Neuron (in vitro differentiated cells): ENCODE results near the gene SH3PXD2B.

Experiments
- H2AFZ ChIP-seq: one replicate; pipeline ENCODE4 v1.6.1; 2013; ENCODE audit warnings: low read depth, mild to moderate bottlenecking, inconsistent platforms, low read length, moderate library complexity
- H3K27me3 ChIP-seq: one replicate; pipeline ENCODE4 v1.6.1; 2013; ENCODE audit warnings: low read length; ENCODE audit not compliant: insufficient read depth
- H3K36me3 ChIP-seq: one replicate; pipeline ENCODE4 v1.6.1; 2013; ENCODE audit warnings: low read length; ENCODE audit not compliant: insufficient read depth
- H3K4me1 ChIP-seq: one replicate; pipeline ENCODE4 v1.6.1; 2013; ENCODE audit warnings: low read length; ENCODE audit not compliant: insufficient read depth
- H3K4me3 ChIP-seq: 2 replicates; pipeline ENCODE4 v1.5.1; 2013; ENCODE audit warnings: mild to moderate bottlenecking, low read length, moderate library complexity
- H3K9me3 ChIP-seq: one replicate; pipeline ENCODE4 v1.6.1; 2013; ENCODE audit warnings: low read length

Gene SH3PXD2B

DNA sequence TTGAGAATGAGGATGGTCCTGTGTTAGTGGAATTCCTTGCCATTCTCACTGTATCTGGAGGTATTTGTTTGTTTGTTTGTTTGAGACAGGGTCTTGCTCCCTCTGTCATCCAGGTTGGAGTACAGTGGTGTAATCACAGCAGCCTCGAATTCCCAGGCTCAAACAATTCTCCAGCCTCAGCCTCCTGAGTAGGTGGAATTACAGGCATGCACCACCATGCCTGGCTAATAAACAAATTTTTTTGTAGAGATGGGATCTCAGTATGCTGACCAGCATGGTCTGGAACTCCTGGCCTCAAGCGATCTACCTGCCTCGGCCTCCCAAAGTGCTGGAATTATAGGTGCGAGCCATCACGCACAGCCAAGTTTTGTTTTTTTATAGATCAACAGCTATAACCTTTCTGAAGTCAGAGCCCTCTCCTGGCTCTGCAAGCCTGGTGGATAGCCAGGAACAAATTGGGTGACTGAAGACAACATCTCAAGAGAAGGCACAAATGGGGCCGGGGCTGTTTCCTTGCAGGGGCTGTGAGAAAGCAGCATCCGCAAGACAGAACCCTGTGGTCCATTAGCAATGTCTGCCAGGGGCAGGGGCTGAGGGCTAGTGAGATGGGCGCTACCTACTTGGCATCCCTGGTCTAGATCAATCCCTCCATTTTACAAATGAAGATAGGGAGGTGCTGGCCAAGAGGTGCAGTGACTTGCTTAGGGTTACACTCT, 18.8 kb downstream of the SH3PXD2B start:
- no peak overlapping the region for H3K4me3 ChIP-seq
- peaks cover 11% of the 10 kb centered on the region for H3K36me3 ChIP-seq
- no peaks in the 10 kb centered on the region for H3K27me3 ChIP-seq
- no peaks in the 10 kb centered on the region for H3K9me3 ChIP-seq
- H2AFZ ChIP-seq: no peak overlapping the region
- H3K4me1 ChIP-seq: peaks cover 15% of the 10 kb centered on the region

DNA sequence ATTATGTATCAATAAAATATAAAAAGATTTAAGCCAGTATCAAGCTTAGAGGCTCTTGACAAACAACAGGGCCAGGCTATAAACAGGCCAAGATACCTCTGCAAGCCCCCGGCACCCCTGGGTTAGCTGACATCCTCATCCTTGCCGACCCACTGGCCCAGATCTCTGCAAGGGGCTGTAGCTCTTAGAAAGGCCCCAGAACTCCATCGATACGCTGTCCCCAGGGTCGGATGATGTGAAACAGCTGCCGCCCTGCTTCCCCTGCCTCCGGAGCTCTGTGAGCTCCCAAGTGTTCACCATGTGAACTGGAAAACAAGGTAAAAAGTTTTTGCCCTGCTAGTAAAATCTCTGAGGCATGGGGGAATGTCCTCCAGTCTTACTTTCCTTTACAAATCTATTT, 20.1 kb downstream of the SH3PXD2B start:
- H2AFZ ChIP-seq: no peak overlapping the region
- peaks cover 11% of the 10 kb centered on the region for H3K36me3 ChIP-seq
- no peak overlapping the region for H3K4me3 ChIP-seq
- H3K27me3 ChIP-seq: no peaks in the 10 kb centered on the region
- H3K4me1 ChIP-seq: peaks cover 17% of the 10 kb centered on the region
- no peaks in the 10 kb centered on the region for H3K9me3 ChIP-seq

DNA sequence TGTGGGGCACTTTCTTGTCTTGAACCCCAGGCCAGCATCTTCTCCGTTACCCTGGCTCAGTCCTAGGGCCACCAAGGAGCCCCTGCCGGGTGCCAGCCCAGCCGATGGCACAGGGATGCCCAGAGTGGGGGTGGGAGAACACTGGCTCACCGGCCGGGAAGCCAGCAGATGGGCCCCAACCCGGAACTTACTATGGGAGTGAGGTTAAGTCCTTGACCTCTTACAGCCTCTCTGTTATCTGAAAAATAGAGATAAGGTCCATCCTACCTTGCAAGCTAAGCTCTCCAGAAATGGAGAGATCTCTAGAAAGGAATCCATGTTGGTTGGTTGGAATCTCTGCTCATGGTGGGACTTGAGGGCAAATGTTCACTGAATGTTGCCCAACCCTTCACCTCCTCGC, 20.8 kb downstream of the SH3PXD2B start:
- Histone ChIP-seq H2AFZ (no peak overlapping the region), H3K4me1 (peaks cover 14% of the 10 kb centered on the region), H3K27me3 (no peaks in the 10 kb centered on the region), H3K36me3 (peaks cover 11% of the 10 kb centered on the region), H3K9me3 (no peaks in the 10 kb centered on the region), H3K4me3 (no peak overlapping the region)

DNA sequence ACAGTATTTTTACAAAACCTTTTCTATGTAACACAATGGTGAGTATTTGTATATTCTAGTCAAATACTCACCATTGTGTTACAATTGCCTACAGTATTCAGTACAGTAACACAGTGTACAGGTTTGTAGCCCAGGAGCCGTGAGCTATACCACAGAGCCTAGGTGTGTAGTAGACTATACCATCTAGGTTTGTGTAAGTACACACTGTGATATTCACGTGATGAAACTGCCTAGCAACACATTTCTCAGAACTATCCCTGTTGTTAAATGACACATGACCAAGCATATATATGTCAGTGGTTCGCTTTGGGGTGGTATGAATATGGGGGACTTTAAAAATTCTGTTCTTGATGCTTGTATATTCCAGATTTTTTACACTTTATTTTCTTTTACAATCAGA, 21.3 kb downstream of the SH3PXD2B start:
- no peaks in the 10 kb centered on the region for H3K27me3 ChIP-seq
- H3K4me3 ChIP-seq: no peak overlapping the region
- H2AFZ ChIP-seq: no peak overlapping the region
- H3K9me3 ChIP-seq: no peaks in the 10 kb centered on the region
- peaks cover 13% of the 10 kb centered on the region for H3K36me3 ChIP-seq
- H3K4me1 ChIP-seq: peaks cover 9% of the 10 kb centered on the region

DNA sequence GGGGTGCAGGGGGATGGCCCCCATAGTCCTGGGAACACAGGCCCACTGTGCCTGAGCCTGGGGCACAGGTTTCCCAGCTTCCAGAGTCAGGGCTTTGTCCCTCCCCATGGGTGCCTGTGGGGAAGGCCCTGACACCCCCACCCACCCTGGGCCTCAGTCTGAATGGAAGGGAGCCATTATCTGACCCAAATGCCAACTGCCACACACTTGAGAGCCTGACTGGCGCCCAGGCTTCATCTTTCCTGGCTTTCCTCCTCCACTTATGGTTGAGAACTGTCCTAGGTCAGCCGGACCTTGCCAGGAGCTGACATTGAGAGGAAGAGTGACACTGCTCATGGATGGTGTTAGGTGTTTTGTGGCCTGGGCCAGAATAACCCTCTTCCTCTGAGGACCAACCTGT, 24.0 kb downstream of the SH3PXD2B start:
- H2AFZ ChIP-seq: no peak overlapping the region
- peaks cover 6% of the 10 kb centered on the region for H3K4me1 ChIP-seq
- peaks cover 18% of the 10 kb centered on the region for H3K36me3 ChIP-seq

DNA sequence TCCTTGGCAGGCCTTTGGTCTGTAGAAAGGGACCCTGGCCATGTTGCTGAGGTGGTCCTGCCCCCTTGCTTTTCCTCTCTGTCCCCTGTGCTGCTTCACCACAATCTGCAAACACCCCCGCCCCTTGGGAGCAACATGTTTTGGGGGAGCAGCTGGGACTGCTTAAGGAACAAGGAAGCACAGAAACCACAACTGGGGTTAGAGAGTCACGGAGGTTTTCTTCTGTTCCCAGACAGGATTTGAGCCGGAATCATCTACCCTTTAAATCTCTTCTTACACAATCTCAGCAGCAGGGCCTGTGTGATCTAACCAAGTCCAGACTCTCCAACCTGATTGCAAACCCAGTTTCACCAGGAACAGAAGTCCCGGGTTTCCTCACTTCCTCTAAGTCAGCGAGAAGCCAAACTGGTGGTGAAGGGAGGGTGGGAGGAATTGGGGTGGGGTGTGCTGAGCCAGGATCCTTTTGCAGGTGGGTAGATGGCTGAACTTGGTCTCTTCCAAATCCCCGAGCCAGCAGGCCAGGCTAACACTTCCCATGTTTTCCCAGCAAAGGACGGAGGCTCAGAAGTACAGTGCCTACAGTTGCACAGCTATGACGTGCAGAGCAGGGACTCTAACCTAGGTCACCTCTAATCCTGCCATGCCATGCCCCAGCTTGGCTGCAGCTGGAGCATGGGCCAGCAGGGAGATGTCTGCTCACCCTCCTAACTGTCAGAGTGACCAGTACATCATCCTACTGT, 25.0 kb downstream of the SH3PXD2B start:
- H2AFZ ChIP-seq: no peak overlapping the region
- H3K9me3 ChIP-seq: no peaks in the 10 kb centered on the region
- no peak overlapping the region for H3K4me3 ChIP-seq
- H3K27me3 ChIP-seq: no peaks in the 10 kb centered on the region
- H3K4me1 ChIP-seq: peaks cover 6% of the 10 kb centered on the region
- peaks cover 18% of the 10 kb centered on the region for H3K36me3 ChIP-seq

More for the DNA sequence above, 24.0 kb downstream of the SH3PXD2B start:
- Histone ChIP-seq H3K27me3 (no peaks in the 10 kb centered on the region), H3K9me3 (no peaks in the 10 kb centered on the region), H3K4me3 (no peak overlapping the region)

DNA sequence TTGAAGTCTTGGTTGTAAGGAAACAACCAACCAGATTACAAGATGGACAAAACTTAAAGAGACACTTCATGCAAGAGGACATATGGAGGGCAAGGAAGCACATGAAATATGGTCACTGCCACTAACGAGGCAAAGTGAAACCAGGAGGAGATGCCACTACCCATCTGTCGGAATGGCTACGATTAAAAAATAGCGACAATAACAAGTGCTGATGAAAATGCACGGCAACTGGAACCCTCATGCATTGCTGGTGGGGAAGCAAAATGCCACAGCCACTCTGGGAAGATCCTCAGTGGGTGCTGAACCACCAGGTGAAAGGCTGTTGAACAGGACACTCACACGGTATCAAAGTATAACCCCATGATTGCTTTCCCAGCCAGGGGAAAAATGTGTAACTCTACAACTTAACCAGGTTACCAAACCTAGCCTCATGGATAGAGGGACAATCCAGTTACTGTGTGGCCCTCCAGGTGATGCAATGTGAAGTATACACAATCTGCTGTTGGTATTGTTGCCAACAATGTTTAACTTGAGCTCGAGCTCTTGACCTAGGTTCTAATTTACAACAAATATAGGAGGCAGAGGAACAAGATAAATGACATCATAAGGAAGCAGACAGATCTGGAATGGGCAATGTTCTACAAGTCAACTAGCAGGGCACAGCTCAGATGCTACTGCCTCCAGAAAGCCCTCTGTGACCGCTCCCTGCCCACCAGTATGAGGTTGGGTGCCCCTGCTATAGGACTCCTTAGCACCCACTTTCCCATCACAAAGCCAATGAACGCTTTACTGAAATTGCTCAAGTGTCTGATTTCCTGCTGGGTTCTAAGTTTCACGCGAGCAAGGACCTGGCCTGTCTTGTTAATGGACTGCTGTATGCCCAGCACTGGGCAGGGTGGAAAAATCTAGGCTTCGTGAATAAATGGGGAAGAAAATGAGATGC, 25.8 kb downstream of the SH3PXD2B start:
- no peaks in the 10 kb centered on the region for H3K9me3 ChIP-seq
- peaks cover 2% of the 10 kb centered on the region for H3K4me1 ChIP-seq
- H3K36me3 ChIP-seq: peaks cover 18% of the 10 kb centered on the region
- no peak overlapping the region for H2AFZ ChIP-seq
- H3K4me3 ChIP-seq: no peak overlapping the region
- no peaks in the 10 kb centered on the region for H3K27me3 ChIP-seq

DNA sequence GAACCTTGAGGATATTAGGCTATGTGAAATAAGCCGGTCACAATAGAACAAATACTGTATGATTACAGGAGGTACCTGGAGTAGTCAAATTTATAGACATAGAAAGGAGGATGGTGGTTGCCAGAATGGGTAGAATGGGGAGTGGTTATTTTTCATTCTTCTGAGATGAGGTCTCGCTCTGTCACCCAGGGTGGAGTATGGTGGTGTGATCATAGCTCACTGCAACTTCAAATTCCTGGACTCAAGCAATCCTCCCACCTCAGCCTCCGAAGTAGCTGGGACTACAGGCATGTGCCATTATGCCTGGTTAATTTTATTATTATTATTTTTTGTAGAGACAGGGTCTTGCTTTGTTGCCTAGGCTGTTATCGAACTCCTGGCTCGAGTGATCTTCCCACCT, 27.1 kb downstream of the SH3PXD2B start:
- Histone ChIP-seq H3K27me3 (no peaks in the 10 kb centered on the region), H3K36me3 (peaks cover 24% of the 10 kb centered on the region), H3K4me1 (peaks cover 2% of the 10 kb centered on the region), H3K9me3 (no peaks in the 10 kb centered on the region), H3K4me3 (no peak overlapping the region), H2AFZ (no peak overlapping the region)

DNA sequence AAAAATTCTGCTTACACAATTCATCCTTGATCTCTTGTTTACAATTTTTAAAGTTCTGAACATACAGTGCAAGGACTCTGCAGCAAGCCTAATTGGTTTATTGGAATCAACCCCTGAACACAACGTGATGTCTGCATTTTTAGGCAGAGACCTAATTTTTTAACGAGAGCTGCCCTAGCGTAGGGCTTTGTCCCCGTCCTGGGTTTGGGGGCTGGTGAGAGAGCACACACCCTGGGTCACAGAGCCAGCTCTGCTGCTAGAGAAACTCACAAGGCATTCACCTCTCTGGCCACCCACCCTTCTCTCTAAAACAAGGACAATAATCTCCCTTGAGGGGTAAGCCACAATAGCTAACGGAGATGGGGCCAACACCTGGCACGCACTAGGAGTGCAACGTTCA, 28.2 kb downstream of the SH3PXD2B start:
- peaks cover 2% of the 10 kb centered on the region for H3K4me1 ChIP-seq
- H3K4me3 ChIP-seq: no peak overlapping the region
- H3K9me3 ChIP-seq: no peaks in the 10 kb centered on the region
- no peak overlapping the region for H2AFZ ChIP-seq
- no peaks in the 10 kb centered on the region for H3K27me3 ChIP-seq
- H3K36me3 ChIP-seq: peaks cover 25% of the 10 kb centered on the region

DNA sequence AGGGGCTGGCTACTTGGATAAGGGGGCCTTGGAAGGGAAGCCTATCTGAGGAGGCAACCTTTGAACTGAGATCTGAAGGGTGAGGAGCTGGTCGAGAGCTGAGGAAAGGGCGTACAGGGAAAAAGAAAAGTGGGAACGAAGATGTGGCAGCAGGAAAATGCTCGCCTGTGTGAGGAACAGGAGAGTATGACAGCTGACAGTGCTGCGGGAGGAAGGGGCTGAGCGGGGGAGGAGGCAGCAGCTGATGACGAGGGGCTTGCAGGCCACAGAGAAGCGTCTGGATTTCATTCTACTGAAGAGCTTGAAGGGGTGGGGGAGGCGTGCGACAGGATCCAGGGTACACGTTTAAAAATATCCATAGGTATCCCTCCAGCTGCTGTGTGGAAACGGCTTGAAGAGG, 28.9 kb downstream of the SH3PXD2B start:
- Histone ChIP-seq H3K27me3 (no peaks in the 10 kb centered on the region), H3K9me3 (no peaks in the 10 kb centered on the region), H2AFZ (no peak overlapping the region), H3K4me1 (peaks cover under 1% of the 10 kb centered on the region), H3K4me3 (no peak overlapping the region), H3K36me3 (peaks cover 31% of the 10 kb centered on the region)

DNA sequence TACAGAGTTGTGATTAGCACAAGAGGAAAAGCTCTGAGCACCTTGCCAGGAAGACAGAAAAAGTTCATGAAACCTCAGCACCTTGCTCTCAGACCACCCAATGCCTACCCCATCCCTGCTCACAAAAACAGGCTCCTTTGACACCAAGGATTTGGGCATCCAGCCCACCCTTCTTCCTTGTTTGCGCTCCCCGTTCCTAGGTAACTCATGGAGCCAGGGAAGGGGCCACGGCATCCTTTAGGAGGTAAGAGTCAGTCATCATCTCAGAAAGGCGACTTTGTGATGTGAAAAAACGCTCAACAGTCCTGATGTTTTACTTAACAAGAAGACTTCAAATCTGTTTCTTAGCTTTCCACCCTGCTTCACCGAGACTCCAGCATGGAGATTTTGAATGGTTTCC, 29.5 kb downstream of the SH3PXD2B start:
- H3K36me3 ChIP-seq: peaks cover 34% of the 10 kb centered on the region
- no peaks in the 10 kb centered on the region for H3K4me1 ChIP-seq
- no peaks in the 10 kb centered on the region for H3K9me3 ChIP-seq
- H2AFZ ChIP-seq: no peak overlapping the region
- no peaks in the 10 kb centered on the region for H3K27me3 ChIP-seq
- no peak overlapping the region for H3K4me3 ChIP-seq

DNA sequence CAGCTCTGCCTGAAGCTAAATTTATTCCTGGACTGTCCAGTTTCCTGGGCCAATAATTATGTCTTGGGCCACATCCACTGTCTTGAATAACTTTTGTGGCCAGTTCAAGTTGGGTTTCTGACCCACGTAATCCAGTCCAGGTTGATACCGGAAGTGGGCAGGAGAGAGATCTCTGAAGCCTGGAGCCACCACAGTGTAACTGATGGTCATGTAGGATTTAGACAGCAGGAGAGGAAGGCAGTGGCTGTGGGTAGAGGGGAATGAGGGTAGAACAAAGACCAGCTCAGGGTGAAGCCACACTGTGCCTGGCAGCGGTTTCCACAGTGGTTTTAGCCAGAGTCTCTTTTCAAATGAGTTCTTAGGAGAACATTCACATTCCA, 30.2 kb downstream of the SH3PXD2B start:
- Histone ChIP-seq H2AFZ (no peak overlapping the region), H3K9me3 (no peaks in the 10 kb centered on the region), H3K4me1 (no peaks in the 10 kb centered on the region), H3K27me3 (no peaks in the 10 kb centered on the region), H3K36me3 (peaks cover 35% of the 10 kb centered on the region), H3K4me3 (no peak overlapping the region)
